Osteoblast (primary cell): ENCODE results near the gene DNAH8. TPM values are rescaled to one million over a fixed set of nuclear protein-coding genes. Genes with fewer than 3 reads are reported as not detected.
"Not testable (repeated sequence)": the region's sequence is repeated elsewhere in the genome, so short reads cannot be mapped to it uniquely, and the experiment has no call there.

Source experiments
- DNase-seq: peaks from one replicate; pipeline ENCODE4 v3.0.0; 2011; ENCODE audit warnings: low spot score, mixed read lengths; ENCODE audit not compliant: insufficient read length; ENCODE audit errors: missing footprints
- H2AFZ ChIP-seq: 2 replicates; pipeline ENCODE4 v1.6.0; 2011; ENCODE audit warnings: mild to moderate bottlenecking, low read length
- H3K27ac ChIP-seq: 2 replicates; pipeline ENCODE4 v1.5.1; 2011; ENCODE audit warnings: mild to moderate bottlenecking, low read depth, low read length, moderate library complexity
- H3K27me3 ChIP-seq: 2 replicates; pipeline ENCODE4 v1.6.0; 2012; ENCODE audit warnings: mild to moderate bottlenecking, control low read depth, inconsistent platforms, low read length, moderate library complexity; ENCODE audit not compliant: insufficient read depth
- H3K36me3 ChIP-seq: 2 replicates; pipeline ENCODE4 v1.5.1; 2011; ENCODE audit warnings: mild to moderate bottlenecking, low read length, control low read depth, moderate library complexity; ENCODE audit not compliant: insufficient read depth
- H3K4me1 ChIP-seq: 2 replicates; pipeline ENCODE4 v1.5.1; 2011; ENCODE audit warnings: mild to moderate bottlenecking, low read length, control low read depth, moderate library complexity; ENCODE audit not compliant: insufficient read depth
- H3K4me2 ChIP-seq: 2 replicates; pipeline ENCODE4 v1.6.0; 2011; ENCODE audit warnings: mild to moderate bottlenecking, low read length; ENCODE audit not compliant: insufficient read depth
- H3K4me3 ChIP-seq: fragments of 200-600 bp; sonication (generic); 3 replicates; pipeline ENCODE4 v1.5.1; 2012; ENCODE audit warnings: mild to moderate bottlenecking, low read length, inconsistent platforms; ENCODE audit not compliant: insufficient read depth
- H3K79me2 ChIP-seq: 2 replicates; pipeline ENCODE4 v1.6.0; 2012; ENCODE audit warnings: mild to moderate bottlenecking, low read length, control low read depth, inconsistent platforms; ENCODE audit not compliant: insufficient read depth
- H3K9me3 ChIP-seq: 2 replicates; pipeline ENCODE4 v1.5.1; 2011; ENCODE audit warnings: low read depth, low read length, control low read depth
- H4K20me1 ChIP-seq: 2 replicates; pipeline ENCODE4 v1.6.0; 2012; ENCODE audit warnings: mild to moderate bottlenecking, low read length, control low read depth; ENCODE audit not compliant: insufficient read depth
- CTCF ChIP-seq: IDR thresholded peaks from 2 replicates; pipeline ENCODE4 v1.5.1; 2011; ENCODE audit warnings: mild to moderate bottlenecking, low read depth, low read length, moderate library complexity; ENCODE audit errors: extremely low read depth
- total RNA-seq: library from RNA; depleted of rRNA; stranded (reverse); fragments of >200 nt; gene quantifications from 2 replicates; pipeline ENCODE4 v1.2.3, GENCODE V29; 2012

Gene DNAH8
- total RNA-seq, 1 donor, result 0.36 TPM

GRCh38 chr6:38789256-38789655, 74.1 kb downstream of the DNAH8 start:
- TF ChIP-seq CTCF, result no peak
- Histone ChIP-seq H3K36me3 (no peaks in the 10 kb centered on the region), H3K27me3 (no peaks in the 10 kb centered on the region), H2AFZ (no peak overlapping the region), H3K4me2 (no peak overlapping the region), H3K4me1 (peaks cover 3% of the 10 kb centered on the region), H3K79me2 (no peaks in the 10 kb centered on the region), H4K20me1 (no peaks in the 10 kb centered on the region), H3K9me3 (no peaks in the 10 kb centered on the region), H3K4me3 (no peak overlapping the region), H3K27ac (no peak overlapping the region)
- DNase-seq, result no peak

- no peaks in the 10 kb centered on the region for H3K9me3 ChIP-seq
- no peak for DNase-seq
- H3K4me3 ChIP-seq, result no peak overlapping the region
- no peaks in the 10 kb centered on the region for H3K36me3 ChIP-seq
- H3K79me2 ChIP-seq, result no peaks in the 10 kb centered on the region
- no peak overlapping the region for H3K27ac ChIP-seq
- no peaks in the 10 kb centered on the region for H3K27me3 ChIP-seq
- no peak overlapping the region for H2AFZ ChIP-seq
- no peak for TF ChIP-seq CTCF
- no peaks in the 10 kb centered on the region for H3K4me1 ChIP-seq
- H4K20me1 ChIP-seq, result no peaks in the 10 kb centered on the region
- no peak overlapping the region for H3K4me2 ChIP-seq
Measured at GRCh38 chr6:38792356-38792755, 77.2 kb downstream of the DNAH8 start.

GRCh38 chr6:38794682-38795081, 79.6 kb downstream of the DNAH8 start:
- Histone ChIP-seq H3K27me3 (peaks cover 4% of the 10 kb centered on the region), H2AFZ (no peak overlapping the region), H3K27ac (no peak overlapping the region), H3K4me1 (no peaks in the 10 kb centered on the region), H3K9me3 (no peaks in the 10 kb centered on the region), H3K4me2 (no peak overlapping the region), H4K20me1 (no peaks in the 10 kb centered on the region), H3K79me2 (no peaks in the 10 kb centered on the region), H3K4me3 (no peak overlapping the region), H3K36me3 (no peaks in the 10 kb centered on the region)
- no peak for DNase-seq
- no peak for TF ChIP-seq CTCF

GRCh38 chr6:38796006-38796405, 80.9 kb downstream of the DNAH8 start:
- DNase-seq, result no peak
- Histone ChIP-seq H2AFZ (no peak overlapping the region), H3K4me2 (no peak overlapping the region), H3K27me3 (peaks cover 4% of the 10 kb centered on the region), H3K27ac (no peak overlapping the region), H3K4me3 (no peak overlapping the region), H3K9me3 (no peaks in the 10 kb centered on the region), H4K20me1 (no peaks in the 10 kb centered on the region), H3K4me1 (no peaks in the 10 kb centered on the region), H3K36me3 (no peaks in the 10 kb centered on the region), H3K79me2 (no peaks in the 10 kb centered on the region)
- TF ChIP-seq CTCF, result no peak

- H4K20me1 ChIP-seq, H3K9me3 ChIP-seq, H3K27ac ChIP-seq, H3K79me2 ChIP-seq, H3K4me3 ChIP-seq, DNase-seq, H3K4me1 ChIP-seq, H3K36me3 ChIP-seq, H3K4me2 ChIP-seq, H2AFZ ChIP-seq, H3K27me3 ChIP-seq: not testable (repeated sequence)
Measured at GRCh38 chr6:38796437-38796836, 81.3 kb downstream of the DNAH8 start.
